AG10803 (cell line): ENCODE measurements around the gene NEBL.

Experiments
- DNase-seq: peaks from one replicate; pipeline ENCODE4 v3.0.0; 2010; ENCODE audit warnings: low read depth
- H3K4me3 ChIP-seq: 2 replicates; pipeline ENCODE4 v1.5.1; 2011; ENCODE audit warnings: mild to moderate bottlenecking, low read length, control low read depth
- TF ChIP-seq, protein P1 (sequence below): conservative IDR thresholded peaks from 2 replicates; pipeline ENCODE4 v1.5.1; 2011; ENCODE audit warnings: mild to moderate bottlenecking, low read length, control low read depth, inconsistent platforms

NEBL gene

DNA sequence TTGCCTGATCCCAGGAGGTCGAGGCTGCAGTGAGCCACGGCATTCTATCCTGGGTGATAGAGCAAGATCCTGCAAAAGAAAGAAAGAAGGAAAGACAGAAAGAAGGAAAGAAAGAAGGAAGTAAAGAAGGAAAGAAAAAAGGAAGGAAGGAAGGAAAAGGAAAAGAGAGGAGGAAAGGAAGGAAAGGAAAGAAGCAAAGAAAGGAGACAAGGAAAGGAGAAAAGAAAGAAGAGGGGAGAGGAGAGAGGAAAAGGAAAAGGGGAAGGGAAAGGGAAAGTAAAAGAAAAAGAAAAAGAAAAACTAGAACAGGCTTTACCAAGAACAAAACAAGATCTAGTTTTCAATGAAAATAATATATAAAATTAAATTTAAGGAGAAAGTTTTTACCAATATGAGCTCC lies 15.0 kb downstream of the NEBL start:
- no peak overlapping the region for H3K4me3 ChIP-seq
- TF ChIP-seq, protein P1, sequence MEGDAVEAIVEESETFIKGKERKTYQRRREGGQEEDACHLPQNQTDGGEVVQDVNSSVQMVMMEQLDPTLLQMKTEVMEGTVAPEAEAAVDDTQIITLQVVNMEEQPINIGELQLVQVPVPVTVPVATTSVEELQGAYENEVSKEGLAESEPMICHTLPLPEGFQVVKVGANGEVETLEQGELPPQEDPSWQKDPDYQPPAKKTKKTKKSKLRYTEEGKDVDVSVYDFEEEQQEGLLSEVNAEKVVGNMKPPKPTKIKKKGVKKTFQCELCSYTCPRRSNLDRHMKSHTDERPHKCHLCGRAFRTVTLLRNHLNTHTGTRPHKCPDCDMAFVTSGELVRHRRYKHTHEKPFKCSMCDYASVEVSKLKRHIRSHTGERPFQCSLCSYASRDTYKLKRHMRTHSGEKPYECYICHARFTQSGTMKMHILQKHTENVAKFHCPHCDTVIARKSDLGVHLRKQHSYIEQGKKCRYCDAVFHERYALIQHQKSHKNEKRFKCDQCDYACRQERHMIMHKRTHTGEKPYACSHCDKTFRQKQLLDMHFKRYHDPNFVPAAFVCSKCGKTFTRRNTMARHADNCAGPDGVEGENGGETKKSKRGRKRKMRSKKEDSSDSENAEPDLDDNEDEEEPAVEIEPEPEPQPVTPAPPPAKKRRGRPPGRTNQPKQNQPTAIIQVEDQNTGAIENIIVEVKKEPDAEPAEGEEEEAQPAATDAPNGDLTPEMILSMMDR, result no peak
- no peak for DNase-seq

DNA sequence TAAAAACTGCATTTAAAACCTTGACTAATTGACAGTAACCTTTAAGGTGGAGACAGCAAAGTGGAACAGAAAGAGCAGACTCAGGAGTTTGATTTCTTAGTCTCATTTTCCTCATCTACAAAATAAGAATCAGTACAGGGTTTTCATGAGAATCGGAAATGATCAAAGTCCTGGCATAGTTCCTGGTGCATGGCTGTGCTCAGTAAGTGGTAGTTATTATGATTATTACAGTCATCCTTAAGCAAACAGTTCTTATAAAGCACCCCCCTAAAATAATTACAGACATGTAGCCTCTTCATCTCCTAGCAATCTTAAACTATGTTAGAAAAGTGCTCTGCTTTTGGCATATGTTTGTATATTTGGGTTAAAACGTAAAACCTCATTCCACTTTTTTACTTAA lies 18.0 kb downstream of the NEBL start:
- DNase-seq, result no peak
- TF ChIP-seq, protein P1, result no peak
- H3K4me3 ChIP-seq, result no peak overlapping the region

DNA sequence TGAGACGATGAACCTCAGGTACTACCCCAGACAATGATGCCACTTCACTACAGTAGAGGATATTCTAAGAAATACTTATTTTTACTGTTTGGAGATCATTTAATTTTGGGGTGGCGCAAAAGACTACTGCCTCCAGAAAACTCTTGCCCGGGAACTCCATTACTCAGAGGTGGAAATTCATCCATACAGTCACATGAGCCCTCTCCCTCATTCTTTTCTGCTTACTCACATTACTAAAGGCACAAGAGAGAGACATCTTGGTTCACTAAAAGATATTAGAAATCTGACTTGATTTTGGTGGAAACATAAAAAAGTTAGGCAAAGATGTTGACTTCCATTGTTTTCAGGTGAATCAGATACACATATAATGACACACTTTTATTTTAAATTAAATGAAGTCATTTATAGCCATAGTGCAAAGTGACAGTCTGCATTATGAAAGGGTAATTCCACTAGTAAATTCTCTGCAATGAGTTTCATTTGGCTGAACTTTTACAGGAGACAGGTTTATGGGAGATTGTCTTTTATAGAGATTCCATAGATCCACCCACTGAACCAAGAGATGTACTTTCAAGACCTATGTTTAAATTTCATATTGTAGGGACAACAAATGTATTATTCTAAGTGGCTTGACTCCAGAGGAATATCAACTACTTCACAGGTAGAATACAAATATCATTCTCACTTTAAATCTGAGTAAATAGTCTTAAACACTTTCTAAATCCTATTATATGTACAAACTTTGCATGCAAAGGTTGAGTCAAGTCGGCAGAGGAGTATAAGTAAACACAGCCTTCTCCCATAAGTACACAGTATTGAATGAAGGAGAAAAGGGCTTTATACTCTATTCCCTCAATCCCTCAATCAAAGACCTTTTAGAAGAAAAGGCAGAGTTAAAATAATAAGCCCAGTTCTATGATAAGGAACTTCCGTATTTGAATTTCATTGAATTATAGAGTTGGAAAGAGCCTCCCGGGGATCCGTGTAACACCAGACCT lies 18.8 kb downstream of the NEBL start:
- TF ChIP-seq, protein P1, result no peak
- no peak overlapping the region for H3K4me3 ChIP-seq
- no peak for DNase-seq

DNA sequence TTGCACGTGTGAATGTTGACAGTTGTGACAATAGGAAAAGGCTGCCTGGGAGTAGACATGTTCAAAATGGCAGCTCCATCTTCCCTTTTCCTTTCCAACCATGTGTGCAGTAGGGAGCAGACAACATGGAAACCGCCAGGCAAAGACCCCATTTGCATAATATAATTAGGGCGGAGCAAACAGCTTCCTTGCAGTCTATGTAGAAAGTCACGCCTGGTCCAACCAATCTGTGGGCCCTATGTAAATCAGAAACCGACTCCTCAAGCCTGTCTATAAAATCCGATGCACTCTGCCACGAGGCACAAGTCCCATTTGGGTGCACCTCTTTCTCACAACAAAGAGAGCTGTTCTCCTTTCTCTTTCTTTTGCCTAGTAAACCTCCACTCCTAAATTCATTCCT lies 19.6 kb downstream of the NEBL start:
- no peak for DNase-seq
- TF ChIP-seq, protein P1, result no peak
- no peak overlapping the region for H3K4me3 ChIP-seq

DNA sequence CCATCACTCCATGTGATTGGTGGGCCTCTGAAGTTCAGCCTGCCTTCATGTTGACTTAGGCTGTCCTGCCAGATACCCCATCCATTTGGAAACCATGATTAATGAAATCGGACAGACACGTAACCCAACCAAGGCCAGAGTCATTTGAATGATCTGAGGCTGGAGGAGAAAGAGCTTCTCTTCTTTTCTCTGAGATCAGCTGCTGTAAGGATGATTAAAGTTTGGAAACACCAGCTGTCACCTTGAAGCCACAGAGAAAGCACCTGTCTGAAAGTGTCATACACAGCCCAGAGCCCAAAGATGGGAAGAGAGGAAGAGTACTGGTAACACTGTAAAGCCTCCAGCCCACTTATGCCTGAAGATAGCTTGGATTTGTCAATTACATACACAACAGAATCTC lies 22.9 kb downstream of the NEBL start:
- no peak overlapping the region for H3K4me3 ChIP-seq
- no peak for DNase-seq
- TF ChIP-seq, protein P1, result no peak

DNA sequence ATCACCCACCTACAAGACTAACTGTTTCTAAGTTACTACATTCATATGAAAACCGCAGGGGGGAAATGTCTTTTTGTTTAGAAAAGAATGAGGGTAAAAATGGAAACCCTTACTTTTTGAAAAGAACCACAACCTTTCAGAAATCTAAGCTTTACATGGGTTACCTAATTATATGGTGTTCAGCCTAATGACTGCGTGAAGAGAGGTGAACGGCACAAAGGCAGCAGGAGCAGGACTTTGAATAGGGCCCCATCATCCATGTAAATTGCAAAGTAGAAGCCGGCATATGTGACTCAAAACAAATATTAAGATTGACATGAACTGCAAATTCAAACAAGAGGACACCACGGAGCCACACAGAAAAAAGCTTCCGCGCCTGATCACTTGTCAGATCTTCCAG lies 25.1 kb downstream of the NEBL start:
- no peak overlapping the region for H3K4me3 ChIP-seq
- no peak for DNase-seq
- TF ChIP-seq, protein P1, result no peak

DNA sequence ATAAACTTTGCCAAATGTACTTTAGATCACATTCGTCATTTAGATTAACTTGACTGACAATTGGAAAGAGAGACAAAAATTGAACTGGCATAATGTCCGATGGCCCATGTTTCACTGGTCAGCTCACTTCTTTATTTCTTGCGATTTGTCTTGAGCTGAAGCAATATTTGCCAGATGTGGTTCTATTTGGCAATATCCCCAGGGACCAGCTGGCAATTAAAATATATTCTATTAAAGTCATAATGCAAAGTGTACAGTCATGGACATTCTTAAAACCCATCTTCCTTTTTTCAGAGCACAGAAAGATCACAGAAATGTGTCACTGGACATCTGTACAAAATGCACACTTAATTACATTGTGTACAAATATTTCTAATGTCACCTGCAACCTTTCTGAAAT lies 26.3 kb downstream of the NEBL start:
- no peak for DNase-seq
- H3K4me3 ChIP-seq, result no peak overlapping the region
- TF ChIP-seq, protein P1, result no peak
